CD8-positive, alpha-beta memory T cell (primary cell): ENCODE results near the gene ZMIZ1. TPM values are rescaled to one million over a fixed set of nuclear protein-coding genes. Genes with fewer than 3 reads are reported as not detected.

Experiments used
- CTCF ChIA-PET: fragments of 350-600 bp; sonication (Branson Sonifier 250); formaldehyde crosslinking; loops from one replicate; lab custom pipeline; 2021; ENCODE audit warnings: antibody characterized with exemption; lab: Charles Lee
- POLR2A ChIA-PET: fragments of 350-600 bp; sonication (Branson Sonifier 250); formaldehyde crosslinking; loops from one replicate; lab custom pipeline; 2021; ENCODE audit warnings: antibody characterized with exemption; lab: Charles Lee
- DNase-seq, 5 donors: peaks; one replicate each; pipeline versions ENCODE4 v3.0.0 to v3.0.0-alpha.2; 2020 to 2022; ENCODE audit warnings: mixed read lengths in 1 of 5
- H3K27ac ChIP-seq: one replicate; pipeline ENCODE4 v1.7.0; 2013; ENCODE audit warnings: low read depth, mild to moderate bottlenecking, low read length, moderate library complexity
- H3K27me3 ChIP-seq: 2 replicates; pipeline ENCODE4 v1.7.0; 2013; ENCODE audit warnings: low read length, mild to moderate bottlenecking; ENCODE audit not compliant: insufficient read depth, poor library complexity, severe bottlenecking
- H3K36me3 ChIP-seq: 2 replicates; pipeline ENCODE4 v1.7.0; 2013; ENCODE audit warnings: mild to moderate bottlenecking, low read length, moderate library complexity; ENCODE audit not compliant: insufficient read depth
- H3K4me1 ChIP-seq: 2 replicates; pipeline ENCODE4 v1.7.0; 2013; ENCODE audit warnings: mild to moderate bottlenecking, low read length, moderate library complexity; ENCODE audit not compliant: insufficient read depth
- H3K4me3 ChIP-seq: 2 replicates; pipeline ENCODE4 v1.7.0; 2013; ENCODE audit warnings: mild to moderate bottlenecking, low read length
- H3K9me3 ChIP-seq: 2 replicates; pipeline ENCODE4 v1.7.0; 2013; ENCODE audit warnings: mild to moderate bottlenecking, low read length
- H3K27ac Mint-ChIP-seq, 8 donors: one replicate each; pipeline ENCODE4 v1.8.0; 2020 to 2021; ENCODE audit warnings: mixed read lengths in 8 of 8, mild to moderate bottlenecking in 6 of 8, inconsistent platforms in 3 of 8, moderate library complexity in 3 of 8
- H3K27me3 Mint-ChIP-seq, 2 donors: one replicate each; pipeline ENCODE4 v1.8.0; 2020 to 2021; ENCODE audit warnings: mixed read lengths in 2 of 2, mild to moderate bottlenecking in 1 of 2, moderate library complexity in 1 of 2
- H3K36me3 Mint-ChIP-seq, 3 donors: one replicate each; pipeline ENCODE4 v1.8.0; 2020 to 2021; ENCODE audit warnings: mixed read lengths in 3 of 3, inconsistent platforms in 1 of 3, mild to moderate bottlenecking in 1 of 3
- H3K4me1 Mint-ChIP-seq, 3 donors: one replicate each; pipeline ENCODE4 v1.8.0; 2020 to 2021; ENCODE audit warnings: mixed read lengths in 3 of 3, inconsistent platforms in 1 of 3, mild to moderate bottlenecking in 1 of 3
- H3K4me3 Mint-ChIP-seq, 7 donors: one replicate each; pipeline ENCODE4 v1.8.0; 2020 to 2021; ENCODE audit warnings: mixed read lengths in 7 of 7, mild to moderate bottlenecking in 6 of 7, moderate library complexity in 4 of 7, inconsistent platforms in 2 of 7
- H3K9me3 Mint-ChIP-seq, 5 donors: one replicate each; pipeline ENCODE4 v1.8.0; 2020 to 2022; ENCODE audit warnings: mixed read lengths in 5 of 5, mild to moderate bottlenecking in 3 of 5, moderate library complexity in 2 of 5, inconsistent platforms in 1 of 5
- polyA plus RNA-seq: library from polyadenylated mRNA; unstranded; fragments of 300-500 nt; fragmentation: Illumina TruSeq; gene quantifications from one replicate; pipeline ENCODE4 v1.2.3, GENCODE V29; 2021
- total RNA-seq, 2 experiments: library from RNA; stranded (reverse); gene quantifications; one replicate each; pipeline ENCODE4 v1.2.3, GENCODE V29; 2021

ZMIZ1 gene
- total and polyA plus RNA-seq, 3 experiments from 2014 or later: 8.0 to 36.3 (median 34.7) TPM

- Histone ChIP-seq H3K36me3 (no peaks in the 10 kb centered on the region), H3K4me1 (peaks cover 24% of the 10 kb centered on the region), H3K27me3 (no peaks in the 10 kb centered on the region), H3K9me3 (no peaks in the 10 kb centered on the region), H3K27ac (no peak overlapping the region), H3K4me3 (no peak overlapping the region)
- no peak for DNase-seq
- CTCF ChIA-PET: interaction anchor here (1.1 kb wide), 1 partner anchor 105 kb away, joined by 3 read pairs; no protein-coding TSS in a partner anchor
- Mint-ChIP-seq H3K27me3 (no peaks in the 10 kb centered on the region), H3K36me3 (peaks cover 0 to 4% (median 2%) of the 10 kb centered on the region in 3 donors), H3K4me1 (peaks cover 39 to 55% (median 41%) of the 10 kb centered on the region in 3 donors), H3K4me3 (no peak overlapping the region), H3K9me3 (no peaks in the 10 kb centered on the region), H3K27ac (peak overlapping the region in 2 of 8 donors; percentile 42 to 74)
- POLR2A ChIA-PET: no interaction called here
These were observed 201.2 kb downstream of the ZMIZ1 start for GRCh38 chr10:79269969-79270368.

GRCh38 chr10:79270466-79271246, 201.9 kb downstream of the ZMIZ1 start:
- POLR2A ChIA-PET: no interaction called here

GRCh38 chr10:79272353-79272752, 203.6 kb downstream of the ZMIZ1 start:
- Mint-ChIP-seq H3K36me3 (peaks cover 0 to 12% (median 2%) of the 10 kb centered on the region in 3 donors), H3K27me3 (no peaks in the 10 kb centered on the region), H3K27ac (peak overlapping the region in 2 of 8 donors; percentile 25 to 78), H3K4me3 (no peak overlapping the region), H3K9me3 (no peaks in the 10 kb centered on the region), H3K4me1 (peaks cover 20 to 31% (median 20%) of the 10 kb centered on the region in 3 donors)
- Histone ChIP-seq H3K4me3 (no peak overlapping the region), H3K27me3 (no peaks in the 10 kb centered on the region), H3K36me3 (no peaks in the 10 kb centered on the region), H3K27ac (no peak overlapping the region), H3K4me1 (peaks cover 8% of the 10 kb centered on the region), H3K9me3 (no peaks in the 10 kb centered on the region)
- no peak for DNase-seq
- POLR2A ChIA-PET: no interaction called here
- CTCF ChIA-PET: no interaction called here

More at GRCh38 chr10:79270466-79271246, 201.9 kb downstream of the ZMIZ1 start:
- H3K27ac ChIP-seq: no peak overlapping the region
- H3K27ac Mint-ChIP-seq: peak overlapping the region in 1 of 8 donors; percentile 54
- no peaks in the 10 kb centered on the region for H3K9me3 ChIP-seq
- no peaks in the 10 kb centered on the region for H3K27me3 ChIP-seq
- no peaks in the 10 kb centered on the region for H3K36me3 ChIP-seq
- H3K4me3 ChIP-seq: no peak overlapping the region
- no peak overlapping the region for H3K4me3 Mint-ChIP-seq
- H3K4me1 Mint-ChIP-seq: peaks cover 37 to 48% (median 37%) of the 10 kb centered on the region in 3 donors
- CTCF ChIA-PET: interaction anchor here (1.1 kb wide), 1 partner anchor 104 kb away, joined by 3 read pairs; no protein-coding TSS in a partner anchor
- peaks cover 24% of the 10 kb centered on the region for H3K4me1 ChIP-seq
- H3K27me3 Mint-ChIP-seq: no peaks in the 10 kb centered on the region
- no peak for DNase-seq
- H3K9me3 Mint-ChIP-seq: no peaks in the 10 kb centered on the region
- H3K36me3 Mint-ChIP-seq: peaks cover 0 to 4% (median 2%) of the 10 kb centered on the region in 3 donors

GRCh38 chr10:79273604-79274003, 204.8 kb downstream of the ZMIZ1 start:
- no peak for DNase-seq
- no peak overlapping the region for H3K27ac ChIP-seq
- ChIA-PET POLR2A (no interaction called here), CTCF (interaction anchor here (0.9 kb wide), 1 partner anchor 74 kb away, joined by 3 read pairs; no protein-coding TSS in a partner anchor)
- H3K9me3 ChIP-seq: no peaks in the 10 kb centered on the region
- no peaks in the 10 kb centered on the region for H3K27me3 ChIP-seq
- no peaks in the 10 kb centered on the region for H3K36me3 ChIP-seq
- H3K36me3 Mint-ChIP-seq: peaks cover 0 to 19% (median 2%) of the 10 kb centered on the region in 3 donors
- peaks cover 11 to 21% (median 13%) of the 10 kb centered on the region in 3 donors for H3K4me1 Mint-ChIP-seq
- H3K27ac Mint-ChIP-seq: no peak overlapping the region
- H3K4me1 ChIP-seq: peaks cover under 1% of the 10 kb centered on the region
- no peak overlapping the region for H3K4me3 Mint-ChIP-seq
- no peaks in the 10 kb centered on the region for H3K27me3 Mint-ChIP-seq
- H3K9me3 Mint-ChIP-seq: no peaks in the 10 kb centered on the region
- no peak overlapping the region for H3K4me3 ChIP-seq

DNA sequence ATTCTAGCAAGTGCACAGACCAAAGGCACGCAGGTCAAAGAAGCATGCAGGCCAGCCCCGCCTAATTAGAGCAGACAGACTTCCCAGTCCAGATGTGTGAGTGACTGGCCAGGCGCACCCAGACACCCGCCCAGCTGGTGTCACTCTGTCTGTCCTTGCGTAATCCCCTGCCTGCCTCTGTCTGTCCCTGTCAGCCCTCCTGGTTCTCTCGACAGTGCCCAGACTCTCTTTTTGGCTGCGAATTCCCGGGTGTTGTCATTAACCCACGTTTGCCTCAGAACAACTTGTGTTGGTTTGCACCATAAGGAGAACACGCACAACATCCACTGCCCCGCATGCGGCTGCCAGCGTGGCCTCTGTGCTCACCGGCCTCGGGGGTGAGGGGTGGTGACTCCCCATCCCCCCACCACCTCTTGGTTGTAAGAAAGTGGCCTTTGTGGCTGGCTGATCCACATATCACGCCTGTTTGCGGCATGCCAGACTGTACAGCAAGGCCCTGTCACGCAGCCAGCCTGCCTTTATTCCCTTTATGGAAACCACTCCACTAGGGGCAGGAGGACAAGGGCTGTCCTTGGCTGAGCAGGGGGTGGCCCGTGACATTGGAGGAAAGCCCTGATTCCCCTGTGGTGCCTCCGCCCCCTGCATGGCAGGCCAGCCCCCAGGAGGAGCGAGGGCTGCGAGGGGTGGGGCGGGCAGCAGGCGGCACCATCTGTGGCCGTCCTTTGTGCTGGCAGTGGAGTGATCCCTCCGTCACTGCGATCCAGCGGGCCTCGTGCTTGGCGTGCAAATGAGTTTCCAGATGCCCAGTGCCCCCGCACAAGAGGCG, 205.7 kb downstream of the ZMIZ1 start:
- Mint-ChIP-seq H3K27me3 (no peaks in the 10 kb centered on the region), H3K4me1 (peaks cover 8 to 16% (median 11%) of the 10 kb centered on the region in 3 donors), H3K4me3 (no peak overlapping the region), H3K36me3 (peaks cover 0 to 21% (median 2%) of the 10 kb centered on the region in 3 donors), H3K9me3 (no peaks in the 10 kb centered on the region), H3K27ac (peak overlapping the region in 2 of 8 donors; percentile 45 to 72)
- Histone ChIP-seq H3K27ac (no peak overlapping the region), H3K4me1 (no peaks in the 10 kb centered on the region), H3K9me3 (no peaks in the 10 kb centered on the region), H3K27me3 (no peaks in the 10 kb centered on the region), H3K4me3 (no peak overlapping the region), H3K36me3 (no peaks in the 10 kb centered on the region)
- CTCF ChIA-PET: interaction anchor here (0.9 kb wide), 1 partner anchor 35 kb away, joined by 3 read pairs; no protein-coding TSS in a partner anchor
- POLR2A ChIA-PET: interaction anchor here (0.5 kb wide), 1 partner anchor 154 kb away, joined by 5 read pairs; no protein-coding TSS in a partner anchor
- DNase-seq: no peak

DNA sequence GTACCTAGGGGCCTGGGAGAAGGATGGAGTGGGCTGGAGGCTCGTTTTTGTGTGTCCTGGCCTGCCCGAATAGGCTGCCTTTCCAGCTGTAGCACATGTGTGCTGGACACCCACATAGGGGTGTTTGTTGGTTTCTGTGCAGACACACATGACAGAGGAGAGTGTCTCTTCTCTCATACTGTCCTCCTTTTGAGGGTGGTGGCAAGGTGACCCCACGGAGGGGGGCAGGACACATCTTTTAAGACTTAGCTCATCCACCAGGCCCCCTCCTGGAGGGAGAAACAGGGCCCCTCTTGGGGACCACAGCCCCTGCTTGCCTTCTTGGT, 206.3 kb downstream of the ZMIZ1 start:
- Histone ChIP-seq H3K4me3 (no peak overlapping the region), H3K36me3 (no peaks in the 10 kb centered on the region), H3K9me3 (no peaks in the 10 kb centered on the region), H3K27ac (no peak overlapping the region), H3K4me1 (no peaks in the 10 kb centered on the region), H3K27me3 (no peaks in the 10 kb centered on the region)
- no peaks in the 10 kb centered on the region for H3K27me3 Mint-ChIP-seq
- peaks cover 0 to 23% (median 2%) of the 10 kb centered on the region in 3 donors for H3K36me3 Mint-ChIP-seq
- peaks cover 5 to 11% (median 10%) of the 10 kb centered on the region in 3 donors for H3K4me1 Mint-ChIP-seq
- H3K4me3 Mint-ChIP-seq: no peak overlapping the region
- POLR2A ChIA-PET: no interaction called here
- H3K9me3 Mint-ChIP-seq: no peaks in the 10 kb centered on the region
- peak overlapping the region in 1 of 8 donors; percentile 72 for H3K27ac Mint-ChIP-seq
- CTCF ChIA-PET: interaction anchor here (0.9 kb wide), 2 partner anchors 12 to 35 kb away, joined by 3 read pairs; no protein-coding TSS in a partner anchor
- DNase-seq: no peak

DNA sequence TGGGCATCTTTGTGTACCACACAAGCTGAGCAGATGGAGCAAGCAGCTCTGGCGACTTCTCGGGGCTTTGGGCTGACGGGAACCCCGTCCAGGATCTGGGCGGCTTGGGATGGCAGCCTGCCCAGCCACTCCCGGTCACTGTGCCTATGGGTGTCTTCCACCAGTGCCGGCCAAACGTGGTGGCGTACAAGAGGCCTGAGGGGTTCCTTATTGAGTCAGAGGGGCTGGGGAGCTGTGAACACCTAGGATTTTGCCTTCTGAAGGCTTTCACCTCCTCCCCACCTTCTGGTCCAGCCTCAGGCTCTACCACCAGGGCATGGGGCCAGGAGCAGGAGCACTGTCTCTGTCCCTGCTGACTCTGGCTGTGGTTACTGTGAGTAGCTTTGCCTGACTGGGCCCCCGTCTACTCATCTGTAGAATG, 206.7 kb downstream of the ZMIZ1 start:
- Histone ChIP-seq H3K9me3 (no peaks in the 10 kb centered on the region), H3K36me3 (no peaks in the 10 kb centered on the region), H3K27me3 (no peaks in the 10 kb centered on the region), H3K4me1 (no peaks in the 10 kb centered on the region), H3K27ac (no peak overlapping the region), H3K4me3 (no peak overlapping the region)
- peak overlapping the region in 1 of 8 donors; percentile 72 for H3K27ac Mint-ChIP-seq
- H3K36me3 Mint-ChIP-seq: peaks cover 0 to 24% (median 0%) of the 10 kb centered on the region in 3 donors
- H3K27me3 Mint-ChIP-seq: no peaks in the 10 kb centered on the region
- H3K4me1 Mint-ChIP-seq: peaks cover 2 to 11% (median 7%) of the 10 kb centered on the region in 3 donors
- no peak overlapping the region for H3K4me3 Mint-ChIP-seq
- ChIA-PET POLR2A (no interaction called here), CTCF (interaction anchor here (0.9 kb wide), 2 partner anchors 11 to 36 kb away, joined by 3 read pairs; no protein-coding TSS in a partner anchor)
- no peaks in the 10 kb centered on the region for H3K9me3 Mint-ChIP-seq
- DNase-seq: no peak
